ENCODE data around the gene MCTP1. TPM values are rescaled to one million over a fixed set of nuclear protein-coding genes. Genes with fewer than 3 reads are reported as not detected.

The MCTP1 gene
- total RNA-seq, 1 experiment from 2014 or later: 0.44 TPM

GRCh38 chr5:94977437-94977836, 307.5 kb downstream of the MCTP1 start:
- POLR2A ChIA-PET: no interaction called here
- Histone ChIP-seq H3K79me2 (ENCODE audit: insufficient read depth, low read length) (no peaks in the 10 kb centered on the region), H3K9me3 (ENCODE audit: control insufficient read depth in 1 of 2, insufficient read depth in 1 of 2, low read depth in 1 of 2, low read length in 2 of 2) (peaks cover 4 to 8% of the 10 kb centered on the region in 2 experiments; a peak in 2 of 4 replicates), H3K4me3 (replicated peaks in 1 of 2; ENCODE audit: low read depth in 1 of 2, low read length in 2 of 2) (no peak overlapping the region), H3K36me3 (ENCODE audit: control insufficient read depth in 1 of 2, insufficient read depth in 2 of 2, low read length in 2 of 2) (no peaks in the 10 kb centered on the region), H3K9me2 (ENCODE audit: insufficient read depth) (no peaks in the 10 kb centered on the region), H3K4me1 (ENCODE audit: control insufficient read depth in 1 of 2, insufficient read depth in 2 of 2, low read length in 2 of 2) (no peaks in the 10 kb centered on the region), H3K27me3 (ENCODE audit: insufficient read depth, low read length) (no peaks in the 10 kb centered on the region), H4K20me1 (ENCODE audit: insufficient read depth) (no peaks in the 10 kb centered on the region), H2AFZ (ENCODE audit: low read depth, low read length, poor library complexity, severe bottlenecking) (no peak overlapping the region), H3K9ac (ENCODE audit: low read length) (no peak overlapping the region), H3K4me2 (ENCODE audit: low read length) (no peak overlapping the region), H3K27ac (ENCODE audit: low read depth, low read length) (no peak overlapping the region)
- ATAC-seq (no peak), DNase-seq (ENCODE audit: low read depth, low spot score) (no peak)
- TF ChIP-seq JUND (IDR thresholded peaks at IDR 0.05) (no peak), CBX3 (IDR thresholded peaks at IDR 0.05; ENCODE audit: low read depth) (no peak), MAX (IDR thresholded peaks at IDR 0.05) (no peak), ZFX (IDR thresholded peaks at IDR 0.05) (no peak), POLR2A (IDR thresholded peaks at IDR 0.05; ENCODE audit: borderline replicate concordance, extremely low read depth, insufficient read depth, insufficient read length) (no peak), TCF7L2 (IDR thresholded peaks at IDR 0.05; ENCODE audit: borderline replicate concordance, extremely low read depth, insufficient read depth, insufficient read length) (no peak), ZNF274 (IDR thresholded peaks at IDR 0.05; ENCODE audit: low read depth, low read length) (no peak), SRF (IDR thresholded peaks at IDR 0.05; ENCODE audit: low read depth) (no peak), ELF1 (IDR thresholded peaks at IDR 0.05; ENCODE audit: borderline replicate concordance, low read depth) (no peak), ATF3 (IDR thresholded peaks at IDR 0.05) (no peak), POLR2AphosphoS5 (IDR thresholded peaks at IDR 0.05; ENCODE audit: low read depth, low read length) (no peak)
- TF ChIP-seq, protein P1, sequence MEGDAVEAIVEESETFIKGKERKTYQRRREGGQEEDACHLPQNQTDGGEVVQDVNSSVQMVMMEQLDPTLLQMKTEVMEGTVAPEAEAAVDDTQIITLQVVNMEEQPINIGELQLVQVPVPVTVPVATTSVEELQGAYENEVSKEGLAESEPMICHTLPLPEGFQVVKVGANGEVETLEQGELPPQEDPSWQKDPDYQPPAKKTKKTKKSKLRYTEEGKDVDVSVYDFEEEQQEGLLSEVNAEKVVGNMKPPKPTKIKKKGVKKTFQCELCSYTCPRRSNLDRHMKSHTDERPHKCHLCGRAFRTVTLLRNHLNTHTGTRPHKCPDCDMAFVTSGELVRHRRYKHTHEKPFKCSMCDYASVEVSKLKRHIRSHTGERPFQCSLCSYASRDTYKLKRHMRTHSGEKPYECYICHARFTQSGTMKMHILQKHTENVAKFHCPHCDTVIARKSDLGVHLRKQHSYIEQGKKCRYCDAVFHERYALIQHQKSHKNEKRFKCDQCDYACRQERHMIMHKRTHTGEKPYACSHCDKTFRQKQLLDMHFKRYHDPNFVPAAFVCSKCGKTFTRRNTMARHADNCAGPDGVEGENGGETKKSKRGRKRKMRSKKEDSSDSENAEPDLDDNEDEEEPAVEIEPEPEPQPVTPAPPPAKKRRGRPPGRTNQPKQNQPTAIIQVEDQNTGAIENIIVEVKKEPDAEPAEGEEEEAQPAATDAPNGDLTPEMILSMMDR (IDR thresholded peaks at IDR 0.05 in 2 of 3, conservative IDR thresholded peaks at IDR 0.05 in 1 of 3; ENCODE audit: borderline replicate concordance in 1 of 3, insufficient read depth in 1 of 3, low read depth in 2 of 3, low read length in 2 of 3): no peak
- no TSS peak for BruUV-seq (replicated peaks)
- CTCF ChIA-PET: no interaction called here
- RAD21 ChIA-PET (ENCODE audit: low non-redundant PET in 1 of 2, low total read pairs in 2 of 2, uncharacterized antibody in 2 of 2, unreplicated experiment in 2 of 2): no interaction called here
- intact Hi-C loops (cut with micrococcal nuclease): no loop called here

Measured in HCT116 (cell line).